IMR-90 (cell line): Measurements from ENCODE around the gene METTL8. TPM values are rescaled to one million over a fixed set of nuclear protein-coding genes. Genes with fewer than 3 reads are reported as not detected.

Source experiments
- ATAC-seq: fragments of 200-7000 bp; cut with Tn5 transposase; 2 replicates; pipeline ENCODE4 v1.9.1; 2020; ENCODE audit warnings: low read depth, mild to moderate bottlenecking, moderate library complexity
- BruUV-seq: library from RNA; stranded (reverse); fragments of 400-500 nt; replicated peaks from 2 replicates; lab custom pipeline; 2021; lab: Mats Ljungman, UMichigan
- CTCF ChIA-PET: fragments of 300-600 bp; formaldehyde crosslinking; extraction: SDS; loops from one replicate; lab custom pipeline; 2021; ENCODE audit warnings: antibody characterized with exemption; lab: Yijun Ruan, JAX
- POLR2A ChIA-PET: fragments of 300-600 bp; sonication (Branson Sonifier 250); formaldehyde crosslinking; loops from one replicate; lab custom pipeline; 2022; ENCODE audit warnings: antibody characterized with exemption; ENCODE audit not compliant: unreplicated experiment; lab: Charles Lee
- DNase-seq: peaks from one replicate; pipeline ENCODE4 v3.0.0; 2013
- H2AFZ ChIP-seq: replicated peaks from 2 replicates; pipeline ENCODE3; 2013; ENCODE audit warnings: low read length, mild to moderate bottlenecking; ENCODE audit not compliant: poor library complexity
- H2AK5ac ChIP-seq: 2 replicates; pipeline ENCODE4 v1.6.1; 2013; ENCODE audit warnings: low read depth, low read length, inconsistent platforms
- H2AK9ac ChIP-seq: replicated peaks from 2 replicates; pipeline ENCODE3; 2013; ENCODE audit warnings: mild to moderate bottlenecking, low read depth, low read length, moderate library complexity; ENCODE audit not compliant: poor library complexity
- H2BK120ac ChIP-seq: 2 replicates; pipeline ENCODE4 v1.6.1; 2013; ENCODE audit warnings: low read depth, low read length, inconsistent platforms
- H2BK15ac ChIP-seq: 3 replicates; pipeline ENCODE4 v1.6.1; 2013; ENCODE audit warnings: low read depth, low read length, inconsistent platforms
- H2BK20ac ChIP-seq: 2 replicates; pipeline ENCODE4 v1.6.1; 2013; ENCODE audit warnings: low read depth, mild to moderate bottlenecking, inconsistent platforms, low read length, moderate library complexity
- H2BK5ac ChIP-seq: 2 replicates; pipeline ENCODE4 v1.6.1; 2013; ENCODE audit warnings: mild to moderate bottlenecking, low read depth, low read length, inconsistent platforms; ENCODE audit not compliant: poor library complexity, severe bottlenecking
- H3K14ac ChIP-seq: replicated peaks from 2 replicates; pipeline ENCODE4 v1.6.1; 2013; ENCODE audit warnings: low read depth, low read length, inconsistent platforms
- H3K18ac ChIP-seq: 2 replicates; pipeline ENCODE4 v1.6.1; 2013; ENCODE audit warnings: low read depth, low read length, control low read depth
- H3K23ac ChIP-seq: 2 replicates; pipeline ENCODE4 v1.6.1; 2013; ENCODE audit warnings: low read depth, low read length, inconsistent platforms
- H3K27ac ChIP-seq: 2 replicates; pipeline ENCODE4 v1.5.1; 2013; ENCODE audit warnings: mild to moderate bottlenecking, control low read depth, low read length; ENCODE audit not compliant: insufficient read depth
- H3K27me3 ChIP-seq: 2 replicates; pipeline ENCODE4 v1.6.1; 2013; ENCODE audit warnings: low read length; ENCODE audit not compliant: control insufficient read depth, insufficient read depth
- H3K36me3 ChIP-seq: 2 replicates; pipeline ENCODE4 v1.6.1; 2013; ENCODE audit warnings: low read length, mixed read lengths; ENCODE audit not compliant: control insufficient read depth, insufficient read depth
- H3K4ac ChIP-seq: 2 replicates; pipeline ENCODE4 v1.6.1; 2013; ENCODE audit warnings: low read depth, low read length, inconsistent platforms
- H3K4me1 ChIP-seq: 2 replicates; pipeline ENCODE4 v1.6.1; 2013; ENCODE audit warnings: low read length, mixed read lengths; ENCODE audit not compliant: control insufficient read depth, insufficient read depth
- H3K4me2 ChIP-seq: 2 replicates; pipeline ENCODE4 v1.6.1; 2013; ENCODE audit warnings: low read depth, mild to moderate bottlenecking, control low read depth, low read length, moderate library complexity
- H3K4me3 ChIP-seq: 2 replicates; pipeline ENCODE4 v1.5.1; 2013; ENCODE audit warnings: low read depth, mild to moderate bottlenecking, control low read depth, low read length, moderate library complexity; ENCODE audit not compliant: insufficient read depth
- H3K56ac ChIP-seq: 2 replicates; pipeline ENCODE4 v1.6.1; 2013; ENCODE audit warnings: low read length, inconsistent platforms; ENCODE audit not compliant: insufficient read depth; ENCODE audit errors: extremely low read depth
- H3K79me1 ChIP-seq, 2 experiments: 2 replicates each; pipeline ENCODE4 v1.6.1; 2013; ENCODE audit warnings: low read length in 2 of 2, inconsistent platforms in 1 of 2, low read depth in 1 of 2
- H3K9ac ChIP-seq: 2 replicates; pipeline ENCODE4 v1.6.1; 2013; ENCODE audit warnings: low read depth, low read length, control low read depth
- H3K9me1 ChIP-seq: 2 replicates; pipeline ENCODE4 v1.6.1; 2013; ENCODE audit warnings: low read length, inconsistent platforms; ENCODE audit not compliant: insufficient read depth
- H3K9me3 ChIP-seq: 2 replicates; pipeline ENCODE4 v1.6.1; 2013; ENCODE audit warnings: low read length; ENCODE audit not compliant: control insufficient read depth, insufficient read depth
- H4K20me1 ChIP-seq: 2 replicates; pipeline ENCODE4 v1.6.1; 2013; ENCODE audit warnings: low read length, inconsistent platforms; ENCODE audit not compliant: insufficient read depth
- H4K5ac ChIP-seq: 2 replicates; pipeline ENCODE4 v1.6.1; 2013; ENCODE audit warnings: mild to moderate bottlenecking, low read depth, low read length, control low read depth
- H4K8ac ChIP-seq, 2 experiments: 2 replicates each; pipeline ENCODE4 v1.6.1; 2013; ENCODE audit warnings: low read depth in 2 of 2, low read length in 2 of 2, control low read depth in 1 of 2, inconsistent platforms in 1 of 2
- H4K91ac ChIP-seq: 2 replicates; pipeline ENCODE4 v1.6.1; 2013; ENCODE audit warnings: low read depth, low read length, inconsistent platforms; ENCODE audit not compliant: insufficient read depth
- CHD1 ChIP-seq: IDR thresholded peaks from 2 replicates; pipeline ENCODE4 v1.6.1; 2012; ENCODE audit warnings: low read depth, low read length, improper control_type of control experiment
- FOS ChIP-seq: fragments of 150-350 bp; IDR thresholded peaks from 2 replicates; pipeline ENCODE4 v1.6.1; 2016; ENCODE audit warnings: low read depth, low read length
- MAFK ChIP-seq: IDR thresholded peaks from 2 replicates; pipeline ENCODE4 v1.6.1; 2012; ENCODE audit warnings: low read depth, low read length, improper control_type of control experiment
- NFE2L2 ChIP-seq: fragments of 150-350 bp; IDR thresholded peaks from 2 replicates; pipeline ENCODE4 v1.6.1; 2016; ENCODE audit warnings: low read depth, mild to moderate bottlenecking, low read length
- RAD21 ChIP-seq: IDR thresholded peaks from 2 replicates; pipeline ENCODE4 v1.6.1; 2012; ENCODE audit warnings: low read length, improper control_type of control experiment
- WGBS, 2 experiments: methylation state at CpG; one replicate each; pipeline versions ENCODE4 v1.1.5 to v1.1.7; 2013; ENCODE audit warnings: missing lambda C conversion rate in 2 of 2; ENCODE audit not compliant: insufficient read length in 1 of 2; ENCODE audit errors: extremely low coverage in 2 of 2; 5-methylcytosine and 5-hydroxymethylcytosine counted together
- dilution Hi-C: fragments of 300-500 bp; cut with HindIII; formaldehyde crosslinking; loops from one replicate; pipeline ENCODE4 v1.14.3; 2018; ENCODE audit warnings: low sequenced_read_pairs; ENCODE audit not compliant: unreplicated experiment
- in situ Hi-C: fragments of 300-500 bp; cut with MboI; formaldehyde crosslinking; loops from 3 replicates; pipeline ENCODE4 v1.14.3; 2019; ENCODE audit warnings: low sequenced_read_pairs, inconsistent platforms, mixed read lengths
- intact Hi-C: fragments of 100-400 bp; cut with micrococcal nuclease; formaldehyde crosslinking; loops from 2 replicates; pipeline ENCODE4 v1.10.0; 2022
- polyA plus RNA-seq, 3 experiments: library from polyadenylated mRNA; depleted of rRNA; stranded (reverse); fragments of >200 nt; gene quantifications; 2 replicates each; pipeline ENCODE4 v1.2.3, GENCODE V29; 2012; ENCODE audit warnings: low replicate concordance in 1 of 3
- total RNA-seq: library from RNA; depleted of rRNA; stranded (reverse); fragments of >200 nt; gene quantifications from 2 replicates; pipeline ENCODE4 v1.2.3, GENCODE V29; 2012
- TF ChIP-seq, protein P1 (sequence below): fragments of 150-350 bp; IDR thresholded peaks from 2 replicates; pipeline ENCODE4 v1.6.1; 2017; ENCODE audit warnings: mild to moderate bottlenecking, antibody characterized with exemption, low read length, low read depth
- TF ChIP-seq, protein P2 (sequence below): conservative IDR thresholded peaks from 2 replicates; pipeline ENCODE4 v1.5.1; 2012; ENCODE audit warnings: mild to moderate bottlenecking, low read depth, low read length, improper control_type of control experiment

Gene METTL8
- total and polyA plus RNA-seq, 2 of the 4 experiments (the other 2 are of a cell fraction) = 6.9 to 10.6 TPM

DNA sequence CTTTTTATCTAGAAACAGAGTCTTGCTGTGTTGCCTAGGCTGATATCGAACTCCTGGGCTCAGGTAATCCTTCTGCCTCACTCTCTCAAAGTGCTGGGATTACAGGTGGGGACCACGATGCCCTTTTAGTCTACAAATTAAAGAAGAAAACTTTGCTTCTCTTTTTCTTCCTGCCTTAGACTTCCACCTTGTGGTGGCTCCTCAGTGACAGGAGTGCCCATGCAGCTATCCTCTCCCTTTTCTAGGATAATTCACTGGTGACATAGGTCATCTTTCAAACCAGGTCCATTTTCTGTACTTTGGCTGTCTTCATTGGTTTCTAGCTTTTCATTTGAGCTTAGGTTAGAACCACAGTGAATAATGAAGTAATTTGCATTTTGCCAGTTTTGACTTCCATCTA lies 13.9 kb upstream of the METTL8 start:
- intact Hi-C loops (no loop called here), dilution Hi-C loops (no loop called here), in situ Hi-C loops (no loop called here)
- Histone ChIP-seq H4K91ac (no peak overlapping the region), H3K4ac (no peak overlapping the region), H3K4me1 (no peaks in the 10 kb centered on the region), H3K79me1 (no peaks in the 10 kb centered on the region), H3K4me2 (no peak overlapping the region), H3K56ac (no peak overlapping the region; the same call in 1 of the 2 replicates), H2BK20ac (no peak overlapping the region), H3K23ac (no peak overlapping the region), H3K27ac (no peak overlapping the region), H2BK5ac (no peak overlapping the region), H2BK15ac (no peak overlapping the region), H2AK5ac (no peak overlapping the region), H3K18ac (no peak overlapping the region), H4K8ac (no peak overlapping the region), H2AK9ac (no peak overlapping the region), H3K9ac (no peak overlapping the region), H3K36me3 (peaks cover 10% of the 10 kb centered on the region), H2AFZ (no peak overlapping the region), H3K9me3 (no peaks in the 10 kb centered on the region), H3K14ac (no peak overlapping the region), H4K20me1 (no peaks in the 10 kb centered on the region), H3K9me1 (peaks cover under 1% of the 10 kb centered on the region; the same call in 1 of the 2 replicates), H2BK120ac (no peak overlapping the region), H3K27me3 (no peaks in the 10 kb centered on the region), H3K4me3 (no peak overlapping the region), H4K5ac (no peak overlapping the region)
- ChIA-PET CTCF (no interaction called here), POLR2A (no interaction called here)
- BruUV-seq = no TSS peak
- ATAC-seq (no peak), DNase-seq (no peak)
- TF ChIP-seq RAD21 = peak; percentile 27
- TF ChIP-seq, protein P1, sequence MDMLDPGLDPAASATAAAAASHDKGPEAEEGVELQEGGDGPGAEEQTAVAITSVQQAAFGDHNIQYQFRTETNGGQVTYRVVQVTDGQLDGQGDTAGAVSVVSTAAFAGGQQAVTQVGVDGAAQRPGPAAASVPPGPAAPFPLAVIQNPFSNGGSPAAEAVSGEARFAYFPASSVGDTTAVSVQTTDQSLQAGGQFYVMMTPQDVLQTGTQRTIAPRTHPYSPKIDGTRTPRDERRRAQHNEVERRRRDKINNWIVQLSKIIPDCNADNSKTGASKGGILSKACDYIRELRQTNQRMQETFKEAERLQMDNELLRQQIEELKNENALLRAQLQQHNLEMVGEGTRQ = no peak
- TF ChIP-seq MAFK = no peak
- TF ChIP-seq FOS = no peak
- TF ChIP-seq, protein P2, sequence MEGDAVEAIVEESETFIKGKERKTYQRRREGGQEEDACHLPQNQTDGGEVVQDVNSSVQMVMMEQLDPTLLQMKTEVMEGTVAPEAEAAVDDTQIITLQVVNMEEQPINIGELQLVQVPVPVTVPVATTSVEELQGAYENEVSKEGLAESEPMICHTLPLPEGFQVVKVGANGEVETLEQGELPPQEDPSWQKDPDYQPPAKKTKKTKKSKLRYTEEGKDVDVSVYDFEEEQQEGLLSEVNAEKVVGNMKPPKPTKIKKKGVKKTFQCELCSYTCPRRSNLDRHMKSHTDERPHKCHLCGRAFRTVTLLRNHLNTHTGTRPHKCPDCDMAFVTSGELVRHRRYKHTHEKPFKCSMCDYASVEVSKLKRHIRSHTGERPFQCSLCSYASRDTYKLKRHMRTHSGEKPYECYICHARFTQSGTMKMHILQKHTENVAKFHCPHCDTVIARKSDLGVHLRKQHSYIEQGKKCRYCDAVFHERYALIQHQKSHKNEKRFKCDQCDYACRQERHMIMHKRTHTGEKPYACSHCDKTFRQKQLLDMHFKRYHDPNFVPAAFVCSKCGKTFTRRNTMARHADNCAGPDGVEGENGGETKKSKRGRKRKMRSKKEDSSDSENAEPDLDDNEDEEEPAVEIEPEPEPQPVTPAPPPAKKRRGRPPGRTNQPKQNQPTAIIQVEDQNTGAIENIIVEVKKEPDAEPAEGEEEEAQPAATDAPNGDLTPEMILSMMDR = 0 out of 2 replicates have a peak, but pooled peaks have one; percentile 26
- TF ChIP-seq CHD1 = no peak
- TF ChIP-seq NFE2L2 = no peak
- WGBS, 2 experiments = 100% methylated on average over 1 of the region's 2 CpGs; no CpG with 5 or more reads in 1 of the 2 experiments
